RWPE1 (cell line): Measurements from ENCODE around the gene PSME1.

Experiments used
- CTCF ChIA-PET: fragments of 350-600 bp; sonication (Branson Sonifier 250); formaldehyde crosslinking; extraction: SDS; loops from one replicate; lab custom pipeline; 2021; lab: Yijun Ruan, JAX
- POLR2A ChIA-PET: fragments of 400-600 bp; formaldehyde crosslinking; extraction: SDS; loops from one replicate; lab custom pipeline; 2020; ENCODE audit warnings: antibody characterized with exemption; ENCODE audit not compliant: low non-redundant PET; lab: Yijun Ruan, JAX
- DNase-seq: peaks from one replicate; pipeline ENCODE4 v3.0.0; 2012; ENCODE audit warnings: low spot score
- H3K27ac ChIP-seq: fragments of 450-650 bp; 2 replicates; pipeline ENCODE4 v1.5.1; 2017
- TF ChIP-seq, protein P1 (sequence below): fragments of 450-650 bp; conservative IDR thresholded peaks from 2 replicates; pipeline ENCODE4 v1.5.1; 2017; ENCODE audit warnings: low read depth, mild to moderate bottlenecking

The PSME1 gene

GRCh38 chr14:24151404-24152080, 15.5 kb downstream of the PSME1 start:
- TF ChIP-seq, protein P1, sequence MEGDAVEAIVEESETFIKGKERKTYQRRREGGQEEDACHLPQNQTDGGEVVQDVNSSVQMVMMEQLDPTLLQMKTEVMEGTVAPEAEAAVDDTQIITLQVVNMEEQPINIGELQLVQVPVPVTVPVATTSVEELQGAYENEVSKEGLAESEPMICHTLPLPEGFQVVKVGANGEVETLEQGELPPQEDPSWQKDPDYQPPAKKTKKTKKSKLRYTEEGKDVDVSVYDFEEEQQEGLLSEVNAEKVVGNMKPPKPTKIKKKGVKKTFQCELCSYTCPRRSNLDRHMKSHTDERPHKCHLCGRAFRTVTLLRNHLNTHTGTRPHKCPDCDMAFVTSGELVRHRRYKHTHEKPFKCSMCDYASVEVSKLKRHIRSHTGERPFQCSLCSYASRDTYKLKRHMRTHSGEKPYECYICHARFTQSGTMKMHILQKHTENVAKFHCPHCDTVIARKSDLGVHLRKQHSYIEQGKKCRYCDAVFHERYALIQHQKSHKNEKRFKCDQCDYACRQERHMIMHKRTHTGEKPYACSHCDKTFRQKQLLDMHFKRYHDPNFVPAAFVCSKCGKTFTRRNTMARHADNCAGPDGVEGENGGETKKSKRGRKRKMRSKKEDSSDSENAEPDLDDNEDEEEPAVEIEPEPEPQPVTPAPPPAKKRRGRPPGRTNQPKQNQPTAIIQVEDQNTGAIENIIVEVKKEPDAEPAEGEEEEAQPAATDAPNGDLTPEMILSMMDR = no peak
- ChIA-PET POLR2A (no interaction called here), CTCF (interaction anchor here (0.6 to 1.9 kb wide), 2 partner anchors 9 to 22 kb away, joined by 3 to 9 read pairs; partner anchors contain the start of gene IRF9)
- DNase-seq = no peak
- peak overlapping the region; percentile 28; the same call in 1 of the 2 replicates for H3K27ac ChIP-seq

GRCh38 chr14:24155100-24155499, 19.1 kb downstream of the PSME1 start:
- TF ChIP-seq, protein P1 = no peak
- no peak for DNase-seq
- ChIA-PET POLR2A (no interaction called here), CTCF (interaction anchor here (0.6 kb wide), 2 partner anchors 14 to 27 kb away, joined by 3 read pairs; partner anchors contain the start of gene EMC9)
- peak overlapping the region; percentile 6; the same call in 1 of the 2 replicates for H3K27ac ChIP-seq

DNA sequence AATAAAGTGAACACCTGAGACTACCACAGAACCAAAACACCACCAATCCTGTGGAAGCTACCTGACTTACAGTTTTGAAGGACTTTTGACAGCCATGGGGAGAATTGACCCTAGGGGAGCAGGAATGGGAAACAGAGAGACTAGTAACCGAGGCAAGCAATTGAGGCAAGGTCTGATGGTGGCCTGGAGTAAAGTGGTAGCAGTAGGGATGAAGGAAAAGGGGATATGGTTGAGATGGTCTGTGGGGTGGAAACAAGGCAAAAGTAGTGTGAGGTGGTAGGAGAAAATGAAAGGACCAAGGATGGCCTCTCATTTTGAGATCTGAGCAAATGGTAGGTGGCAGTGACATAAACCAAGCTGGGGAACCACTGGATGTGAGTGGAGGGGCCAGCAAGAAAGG, 20.8 kb downstream of the PSME1 start:
- TF ChIP-seq, protein P1 = no peak
- CTCF ChIA-PET = interaction anchor here (0.6 kb wide), 1 partner anchor 103 kb away, joined by 3 read pairs; no protein-coding TSS in a partner anchor
- POLR2A ChIA-PET = no interaction called here
- peak overlapping the region; percentile 53 for H3K27ac ChIP-seq
- no peak for DNase-seq

- DNase-seq = no peak
- POLR2A ChIA-PET = no interaction called here
- CTCF ChIA-PET = interaction anchor here (0.5 to 0.6 kb wide), 2 partner anchors 48 to 104 kb away, joined by 3 read pairs; no protein-coding TSS in a partner anchor
- peak overlapping the region; percentile 53 for H3K27ac ChIP-seq
- TF ChIP-seq, protein P1 = no peak
Observed at GRCh38 chr14:24157331-24157730, 21.3 kb downstream of the PSME1 start.

DNA sequence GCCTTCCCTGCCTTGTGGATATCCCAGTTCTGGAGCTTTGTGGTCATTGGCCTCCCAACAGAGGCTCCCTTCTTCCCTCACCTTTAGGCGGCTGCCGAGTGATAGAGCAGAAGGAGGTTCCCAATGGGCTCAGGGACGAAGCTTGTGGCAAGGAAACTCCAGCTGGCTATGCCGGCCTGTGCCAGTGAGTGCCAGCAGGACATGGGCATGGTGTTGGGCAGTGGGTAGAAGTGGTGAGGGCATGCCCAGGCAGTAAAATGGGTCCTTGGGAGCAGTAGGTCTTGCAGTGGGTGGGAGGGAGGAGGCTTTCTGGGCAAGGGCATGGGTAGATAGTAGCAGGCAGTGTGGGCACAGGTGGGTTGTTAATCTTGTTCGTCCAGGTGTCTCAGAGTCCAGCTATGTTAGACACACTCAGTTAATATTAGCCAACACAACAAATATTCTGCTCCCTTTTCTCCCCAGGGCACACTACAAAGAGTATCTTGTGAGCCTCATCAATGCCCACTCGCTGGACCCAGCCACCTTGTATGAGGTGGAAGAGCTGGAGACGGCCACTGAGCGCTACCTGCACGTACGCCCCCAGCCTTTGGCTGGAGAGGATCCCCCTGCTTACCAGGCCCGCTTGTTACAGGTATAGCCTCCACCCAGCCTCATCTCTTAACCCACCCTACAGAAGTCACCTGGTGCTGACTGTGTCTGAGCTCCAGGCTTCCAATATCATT, 23.9 kb downstream of the PSME1 start:
- no peak for DNase-seq
- peak overlapping the region; percentile 90 for H3K27ac ChIP-seq
- TF ChIP-seq, protein P1 = no peak
- CTCF ChIA-PET = interaction anchor here (0.6 to 2.0 kb wide), 6 partner anchors 8 to 54 kb away, joined by 3 to 10 read pairs (median 6); partner anchors contain the start of genes PSME1, PSME2 and RNF31
- POLR2A ChIA-PET = no interaction called here

DNA sequence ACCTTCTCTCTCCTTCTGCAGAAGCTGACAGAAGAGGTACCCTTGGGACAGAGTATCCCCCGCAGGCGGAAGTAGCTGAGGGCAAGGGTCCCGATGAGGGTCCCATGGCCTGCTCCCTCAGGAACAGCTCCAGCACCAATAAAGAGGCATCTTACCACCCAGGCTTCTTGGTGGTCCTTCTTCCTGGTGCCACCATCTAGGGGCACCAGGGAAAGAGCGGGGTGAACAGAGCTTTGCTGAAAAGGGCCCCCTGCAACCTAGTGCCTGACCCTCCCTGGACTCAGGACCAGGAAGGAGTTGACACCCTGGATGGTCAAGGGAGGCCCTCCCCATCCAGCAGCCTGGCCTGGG, 24.5 kb downstream of the PSME1 start:
- POLR2A ChIA-PET = interaction anchor here (1.2 to 1.3 kb wide), 2 partner anchors 11 to 46 kb away, joined by 4 read pairs; partner anchors contain the start of gene DCAF11
- CTCF ChIA-PET = interaction anchor here (0.6 to 2.0 kb wide), 12 partner anchors 9 to 102 kb away, joined by 3 to 10 read pairs (median 4); partner anchors contain the start of genes PSME1, PSME2 and RNF31
- peak overlapping the region; percentile 90 for H3K27ac ChIP-seq
- TF ChIP-seq, protein P1 = no peak
- DNase-seq = no peak
